ENCODE results near the gene SIN3A. TPM values are rescaled to one million over a fixed set of nuclear protein-coding genes. Genes with fewer than 3 reads are reported as not detected.
A peak's percentile ranks its signal among the peaks of the same experiment; 100 is the strongest.

Gene SIN3A
- total RNA-seq, 1 donor from 2014 or later: 96.4 TPM

DNA sequence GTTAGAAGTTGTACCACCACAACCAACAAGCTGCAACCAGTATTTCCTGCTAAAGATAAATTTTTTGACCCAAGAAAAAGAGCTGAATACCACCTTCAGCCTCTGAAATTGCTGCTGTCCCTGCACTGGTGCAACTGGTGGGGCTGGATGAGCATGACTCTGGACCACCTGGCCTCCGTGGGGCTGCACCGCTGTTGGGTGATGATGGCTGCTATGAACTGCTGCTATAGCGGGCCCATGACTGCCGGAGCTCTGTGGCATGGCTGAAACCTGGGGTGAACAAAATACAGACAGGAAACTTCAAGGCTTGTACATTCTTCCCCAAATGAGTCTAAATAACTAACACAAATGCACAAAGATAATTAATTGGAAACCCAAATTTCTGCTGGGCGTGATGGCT, 28.9 kb downstream of the SIN3A start:
- H3K27ac Mint-ChIP-seq: peak overlapping the region; percentile 29
- H3K9me3 Mint-ChIP-seq (ENCODE audit: low read depth): no peaks in the 10 kb centered on the region
- no peak overlapping the region for H3K4me3 Mint-ChIP-seq (ENCODE audit: low read depth)
- DNase-seq (ENCODE audit: low spot score, unreplicated experiment): no peak
- H3K27me3 Mint-ChIP-seq: no peaks in the 10 kb centered on the region
- H3K4me1 Mint-ChIP-seq (ENCODE audit: low read depth): peaks cover 10% of the 10 kb centered on the region
- TF ChIP-seq, protein P1, sequence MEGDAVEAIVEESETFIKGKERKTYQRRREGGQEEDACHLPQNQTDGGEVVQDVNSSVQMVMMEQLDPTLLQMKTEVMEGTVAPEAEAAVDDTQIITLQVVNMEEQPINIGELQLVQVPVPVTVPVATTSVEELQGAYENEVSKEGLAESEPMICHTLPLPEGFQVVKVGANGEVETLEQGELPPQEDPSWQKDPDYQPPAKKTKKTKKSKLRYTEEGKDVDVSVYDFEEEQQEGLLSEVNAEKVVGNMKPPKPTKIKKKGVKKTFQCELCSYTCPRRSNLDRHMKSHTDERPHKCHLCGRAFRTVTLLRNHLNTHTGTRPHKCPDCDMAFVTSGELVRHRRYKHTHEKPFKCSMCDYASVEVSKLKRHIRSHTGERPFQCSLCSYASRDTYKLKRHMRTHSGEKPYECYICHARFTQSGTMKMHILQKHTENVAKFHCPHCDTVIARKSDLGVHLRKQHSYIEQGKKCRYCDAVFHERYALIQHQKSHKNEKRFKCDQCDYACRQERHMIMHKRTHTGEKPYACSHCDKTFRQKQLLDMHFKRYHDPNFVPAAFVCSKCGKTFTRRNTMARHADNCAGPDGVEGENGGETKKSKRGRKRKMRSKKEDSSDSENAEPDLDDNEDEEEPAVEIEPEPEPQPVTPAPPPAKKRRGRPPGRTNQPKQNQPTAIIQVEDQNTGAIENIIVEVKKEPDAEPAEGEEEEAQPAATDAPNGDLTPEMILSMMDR (IDR thresholded peaks at IDR 0.05; ENCODE audit: unreplicated experiment): no peak
- peaks cover 18% of the 10 kb centered on the region for H3K36me3 Mint-ChIP-seq (ENCODE audit: insufficient read depth)

DNA sequence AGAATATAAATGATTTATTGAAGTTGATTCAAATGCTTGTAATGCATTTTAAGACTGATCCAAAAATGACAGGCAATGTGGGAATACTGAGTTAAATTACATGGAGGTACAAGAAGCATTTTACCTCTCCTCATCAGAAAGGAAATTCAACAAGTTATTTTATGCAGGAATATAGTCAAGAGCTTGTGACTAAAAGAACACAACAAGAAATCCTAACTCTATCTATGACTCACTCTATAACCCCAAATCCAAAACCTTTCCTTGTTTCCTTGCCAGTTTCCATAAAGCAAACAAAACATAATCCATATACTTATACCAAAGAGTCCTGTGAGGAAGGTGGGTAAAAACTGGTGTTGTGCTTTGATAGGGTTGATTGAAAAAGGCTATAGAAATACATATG, 30.8 kb downstream of the SIN3A start:
- TF ChIP-seq, protein P1 (IDR thresholded peaks at IDR 0.05; ENCODE audit: unreplicated experiment): no peak
- no peak overlapping the region for H3K27ac Mint-ChIP-seq
- peaks cover 16% of the 10 kb centered on the region for H3K36me3 Mint-ChIP-seq (ENCODE audit: insufficient read depth)
- H3K4me3 Mint-ChIP-seq (ENCODE audit: low read depth): no peak overlapping the region
- H3K4me1 Mint-ChIP-seq (ENCODE audit: low read depth): peaks cover 3% of the 10 kb centered on the region
- no peaks in the 10 kb centered on the region for H3K27me3 Mint-ChIP-seq
- DNase-seq (ENCODE audit: low spot score, unreplicated experiment): no peak
- no peaks in the 10 kb centered on the region for H3K9me3 Mint-ChIP-seq (ENCODE audit: low read depth)

DNA sequence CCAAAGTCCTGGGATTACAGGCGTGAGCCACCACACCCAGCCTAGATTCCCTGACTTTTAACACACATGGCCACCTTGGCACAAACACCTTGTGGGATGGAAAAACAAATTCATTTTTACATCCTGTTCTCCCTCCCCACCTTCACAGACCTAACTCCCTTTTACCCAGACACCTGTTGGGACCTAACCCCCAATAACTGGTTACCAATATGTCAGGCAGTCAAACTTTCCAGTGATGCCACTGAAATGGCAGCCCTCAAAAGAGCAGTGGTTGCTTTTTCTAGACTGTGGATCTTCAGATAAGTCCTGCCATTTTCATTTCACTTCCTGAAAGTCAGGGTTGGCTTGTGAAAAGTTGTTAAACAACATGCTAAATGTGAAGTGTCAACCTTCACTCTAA, 34.9 kb downstream of the SIN3A start:
- no peak for DNase-seq (ENCODE audit: low spot score, unreplicated experiment)
- Mint-ChIP-seq H3K4me1 (ENCODE audit: low read depth) (no peaks in the 10 kb centered on the region), H3K36me3 (ENCODE audit: insufficient read depth) (peaks cover 17% of the 10 kb centered on the region), H3K27me3 (no peaks in the 10 kb centered on the region), H3K4me3 (ENCODE audit: low read depth) (no peak overlapping the region), H3K9me3 (ENCODE audit: low read depth) (no peaks in the 10 kb centered on the region), H3K27ac (no peak overlapping the region)
- TF ChIP-seq, protein P1 (IDR thresholded peaks at IDR 0.05; ENCODE audit: unreplicated experiment): no peak

DNA sequence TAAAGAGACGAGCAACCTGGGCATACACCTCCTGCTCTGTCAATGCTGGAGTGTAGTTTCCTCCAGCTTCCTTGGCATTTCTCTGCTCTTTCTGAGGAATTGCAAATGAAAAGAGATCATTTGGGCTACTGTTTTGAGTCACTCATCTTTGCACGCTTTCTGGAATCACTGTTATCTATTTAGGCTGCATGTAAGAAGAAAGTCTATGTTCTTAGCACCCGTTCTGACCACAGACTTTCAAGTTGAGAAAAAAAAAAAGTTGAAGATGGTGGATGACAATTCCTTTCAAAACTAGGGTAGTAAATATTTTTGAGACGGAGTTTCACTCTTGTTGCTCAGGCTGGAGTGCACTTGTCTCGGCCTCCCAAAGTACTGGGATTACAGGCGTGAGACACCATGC, 41.3 kb downstream of the SIN3A start:
- Mint-ChIP-seq H3K9me3 (ENCODE audit: low read depth) (no peaks in the 10 kb centered on the region), H3K27ac (no peak overlapping the region), H3K36me3 (ENCODE audit: insufficient read depth) (peaks cover 49% of the 10 kb centered on the region), H3K4me3 (ENCODE audit: low read depth) (no peak overlapping the region), H3K4me1 (ENCODE audit: low read depth) (no peaks in the 10 kb centered on the region), H3K27me3 (no peaks in the 10 kb centered on the region)
- DNase-seq (ENCODE audit: low spot score, unreplicated experiment): no peak
- TF ChIP-seq, protein P1 (IDR thresholded peaks at IDR 0.05; ENCODE audit: unreplicated experiment): no peak

DNA sequence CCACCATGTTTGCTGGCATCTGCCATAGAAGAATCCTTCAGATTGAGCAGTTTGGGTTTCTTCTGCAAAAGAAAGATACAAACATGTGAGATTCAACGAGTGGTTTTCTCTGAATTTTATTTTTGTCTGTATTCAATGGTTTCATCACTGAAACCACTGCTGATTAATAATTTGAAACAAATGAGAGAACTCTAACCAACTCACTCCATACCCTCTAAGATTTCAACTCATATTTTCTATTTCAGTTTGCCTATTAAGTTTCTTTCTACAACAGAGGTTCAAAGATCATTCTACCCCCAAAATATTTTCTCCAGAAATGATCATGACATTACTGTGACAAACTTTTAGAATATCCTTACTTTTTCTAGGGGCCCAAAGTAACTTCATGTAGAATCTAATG, 44.4 kb downstream of the SIN3A start:
- TF ChIP-seq, protein P1 (IDR thresholded peaks at IDR 0.05; ENCODE audit: unreplicated experiment): no peak

More for the DNA sequence above, 44.4 kb downstream of the SIN3A start:
- DNase-seq (ENCODE audit: low spot score, unreplicated experiment): no peak
- Mint-ChIP-seq H3K4me1 (ENCODE audit: low read depth) (no peaks in the 10 kb centered on the region), H3K27ac (no peak overlapping the region), H3K27me3 (no peaks in the 10 kb centered on the region), H3K4me3 (ENCODE audit: low read depth) (no peak overlapping the region), H3K36me3 (ENCODE audit: insufficient read depth) (peaks cover 43% of the 10 kb centered on the region), H3K9me3 (ENCODE audit: low read depth) (no peaks in the 10 kb centered on the region)
